Sigmoid colon (tissue), 4 donors: ENCODE data around the gene BBC3.

Experiments
- CTCF ChIP-seq, 4 experiments: fragments of 450-650 bp in 3 of 4; fragments of 200-600 bp in 1 of 4; IDR thresholded peaks; one replicate each; pipeline ENCODE4 v1.5.1; 2016 to 2019; ENCODE audit warnings: antibody characterized with exemption in 4 of 4, mild to moderate bottlenecking in 3 of 4, moderate library complexity in 2 of 4
- EP300 ChIP-seq, 4 donors: sonication (generic); formaldehyde crosslinking; IDR thresholded peaks; one replicate each; pipeline ENCODE4 v1.6.1; 2017; ENCODE audit warnings: antibody characterized with exemption in 4 of 4
- POLR2A ChIP-seq, 2 donors: fragments of 450-650 bp; IDR thresholded peaks; one replicate each; pipeline ENCODE4 v1.6.1; 2016; ENCODE audit warnings: antibody characterized with exemption in 2 of 2, mild to moderate bottlenecking in 2 of 2, moderate library complexity in 2 of 2
- POLR2AphosphoS5 ChIP-seq, 4 donors: sonication (generic); formaldehyde crosslinking; IDR thresholded peaks; one replicate each; pipeline ENCODE4 v1.6.1; 2017; ENCODE audit warnings: antibody characterized with exemption in 4 of 4

- TF ChIP-seq CTCF (IDR thresholded peaks at IDR 0.05) (no peak), POLR2A (IDR thresholded peaks at IDR 0.05) (no peak), POLR2AphosphoS5 (IDR thresholded peaks at IDR 0.05) (no peak), EP300 (IDR thresholded peaks at IDR 0.05) (no peak)
These were observed 28.0 kb upstream of the BBC3 start for GRCh38 chr19:47258895-47259555.
